Subcutaneous abdominal adipose tissue (tissue), 5 donors: ENCODE measurements around the gene SPINT2.

ENCODE experiments used
- H3K27ac ChIP-seq: one replicate; pipeline ENCODE4 v1.7.0; 2013; ENCODE audit warnings: low read depth, mild to moderate bottlenecking, inconsistent platforms, low read length, moderate library complexity
- H3K27me3 ChIP-seq, 5 donors: one replicate each; pipeline ENCODE4 v1.7.0; 2013; ENCODE audit warnings: low read length in 5 of 5, inconsistent platforms in 1 of 5; ENCODE audit not compliant: control insufficient read depth in 5 of 5, insufficient read depth in 4 of 5
- H3K36me3 ChIP-seq, 5 donors: one replicate each; pipeline ENCODE4 v1.7.0; 2013; ENCODE audit warnings: low read length in 5 of 5; ENCODE audit not compliant: control insufficient read depth in 5 of 5, insufficient read depth in 5 of 5
- H3K4me1 ChIP-seq, 5 donors: one replicate each; pipeline ENCODE4 v1.7.0; 2013; ENCODE audit warnings: low read length in 5 of 5, mild to moderate bottlenecking in 3 of 5, moderate library complexity in 1 of 5; ENCODE audit not compliant: control insufficient read depth in 5 of 5, insufficient read depth in 5 of 5
- H3K4me3 ChIP-seq, 5 donors: one replicate each; pipeline ENCODE4 v1.7.0; 2013; ENCODE audit warnings: low read length in 5 of 5, low read depth in 1 of 5
- H3K9ac ChIP-seq, 5 donors: one replicate each; pipeline ENCODE4 v1.7.0; 2013; ENCODE audit warnings: low read length in 5 of 5, mild to moderate bottlenecking in 4 of 5, moderate library complexity in 3 of 5
- H3K9me3 ChIP-seq, 5 donors: one replicate each; pipeline ENCODE4 v1.7.0; 2013; ENCODE audit warnings: low read length in 5 of 5; ENCODE audit not compliant: control insufficient read depth in 5 of 5
- donor health status: healthy.
- donor health status: healthy.
- donor health status: healthy.
- donor health status: healthy.
- donor health status: healthy.

The SPINT2 gene

GRCh38 chr19:38317104-38317612 lies 52.8 kb downstream of the SPINT2 start:
- H3K27me3 ChIP-seq = peaks cover 0 to 4% (median 0%) of the 10 kb centered on the region in 5 donors
- H3K9me3 ChIP-seq = no peaks in the 10 kb centered on the region
- H3K4me3 ChIP-seq = peak overlapping the region in 3 of 5 donors; percentile 26 to 65 (median 52)
- peaks cover 2 to 65% (median 56%) of the 10 kb centered on the region in 5 donors for H3K4me1 ChIP-seq
- H3K27ac ChIP-seq = no peak overlapping the region
- no peaks in the 10 kb centered on the region for H3K36me3 ChIP-seq
- H3K9ac ChIP-seq = no peak overlapping the region

- no peak overlapping the region for H3K27ac ChIP-seq
- no peaks in the 10 kb centered on the region for H3K36me3 ChIP-seq
- H3K4me3 ChIP-seq = no peak overlapping the region
- H3K4me1 ChIP-seq = peaks cover 2 to 66% (median 59%) of the 10 kb centered on the region in 5 donors
- H3K9ac ChIP-seq = no peak overlapping the region
- H3K27me3 ChIP-seq = peaks cover 0 to 4% (median 0%) of the 10 kb centered on the region in 5 donors
- H3K9me3 ChIP-seq = no peaks in the 10 kb centered on the region
These were observed 54.3 kb downstream of the SPINT2 start for GRCh38 chr19:38318660-38319059.

- H3K27me3 ChIP-seq = peaks cover 0 to 4% (median 0%) of the 10 kb centered on the region in 5 donors
- peaks cover 0 to 3% (median 0%) of the 10 kb centered on the region in 5 donors for H3K36me3 ChIP-seq
- H3K9ac ChIP-seq = peak within 1 kb of the TSS; percentile 1 to 72 (median 25)
- no peaks in the 10 kb centered on the region for H3K9me3 ChIP-seq
- H3K4me1 ChIP-seq = peaks cover 2 to 63% (median 56%) of the 10 kb centered on the region in 5 donors
- H3K4me3 ChIP-seq = peak within 1 kb of the TSS; percentile 57 to 79 (median 71)
- no peak within 1 kb of the TSS for H3K27ac ChIP-seq
These were observed 55.3 kb downstream of the SPINT2 start, which contains the start of gene KCNK6 for GRCh38 chr19:38319421-38320258. Gene KCNK6, plus strand, starts transcription at chr19:38319845. Its CDS starts 106 bp downstream, at chr19:38319951.

GRCh38 chr19:38320969-38321339 lies 56.6 kb downstream of the SPINT2 start:
- Histone ChIP-seq H3K36me3 (peaks cover 0 to 10% (median 3%) of the 10 kb centered on the region in 5 donors), H3K27ac (no peak overlapping the region), H3K9me3 (no peaks in the 10 kb centered on the region), H3K4me1 (peaks cover 2 to 55% (median 48%) of the 10 kb centered on the region in 5 donors), H3K4me3 (peak overlapping the region in 3 of 5 donors; percentile 59 to 79 (median 71)), H3K27me3 (peaks cover 0 to 4% (median 0%) of the 10 kb centered on the region in 5 donors), H3K9ac (peak overlapping the region in 2 of 5 donors; percentile 25 to 38)

GRCh38 chr19:38321646-38322196 lies 57.3 kb downstream of the SPINT2 start:
- Histone ChIP-seq H3K27ac (no peak overlapping the region), H3K9me3 (no peaks in the 10 kb centered on the region), H3K9ac (peak overlapping the region in 3 of 5 donors; percentile 14 to 25 (median 20)), H3K4me3 (no peak overlapping the region), H3K4me1 (peaks cover 2 to 50% (median 40%) of the 10 kb centered on the region in 5 donors), H3K27me3 (peaks cover 0 to 4% (median 0%) of the 10 kb centered on the region in 5 donors), H3K36me3 (peaks cover 0 to 14% (median 6%) of the 10 kb centered on the region in 5 donors)

GRCh38 chr19:38323291-38323690 lies 58.9 kb downstream of the SPINT2 start:
- Histone ChIP-seq H3K27ac (no peak overlapping the region), H3K36me3 (peaks cover 0 to 30% (median 21%) of the 10 kb centered on the region in 5 donors), H3K9me3 (no peaks in the 10 kb centered on the region), H3K9ac (no peak overlapping the region), H3K27me3 (peaks cover 0 to 4% (median 0%) of the 10 kb centered on the region in 5 donors), H3K4me1 (peaks cover 2 to 42% (median 34%) of the 10 kb centered on the region in 5 donors), H3K4me3 (no peak overlapping the region)

- Histone ChIP-seq H3K27ac (no peak overlapping the region), H3K4me1 (peaks cover 0 to 32% (median 25%) of the 10 kb centered on the region in 5 donors), H3K9me3 (no peaks in the 10 kb centered on the region), H3K4me3 (no peak overlapping the region), H3K36me3 (peaks cover 0 to 31% (median 23%) of the 10 kb centered on the region in 5 donors), H3K27me3 (peaks cover 0 to 1% (median 0%) of the 10 kb centered on the region in 5 donors), H3K9ac (peak overlapping the region in 2 of 5 donors; percentile 30 to 35)
These were observed 60.1 kb downstream of the SPINT2 start for GRCh38 chr19:38324431-38324830.

- Histone ChIP-seq H3K27ac (no peak overlapping the region), H3K36me3 (peaks cover 0 to 31% (median 23%) of the 10 kb centered on the region in 5 donors), H3K27me3 (no peaks in the 10 kb centered on the region), H3K9me3 (no peaks in the 10 kb centered on the region), H3K9ac (no peak overlapping the region), H3K4me1 (peaks cover 0 to 12% (median 3%) of the 10 kb centered on the region in 5 donors), H3K4me3 (no peak overlapping the region)
These were observed 62.2 kb downstream of the SPINT2 start for GRCh38 chr19:38326591-38326990.

- no peaks in the 10 kb centered on the region for H3K9me3 ChIP-seq
- H3K27ac ChIP-seq = no peak overlapping the region
- no peaks in the 10 kb centered on the region for H3K4me1 ChIP-seq
- H3K4me3 ChIP-seq = no peak overlapping the region
- H3K36me3 ChIP-seq = peaks cover 0 to 31% (median 22%) of the 10 kb centered on the region in 5 donors
- H3K27me3 ChIP-seq = no peaks in the 10 kb centered on the region
- H3K9ac ChIP-seq = no peak overlapping the region
These were observed 65.3 kb downstream of the SPINT2 start for GRCh38 chr19:38329651-38330050.
